HG03575 (cell line): Measurements from ENCODE around the gene GPR158.
"Not testable (repeated sequence)": the region's sequence is repeated elsewhere in the genome, so short reads cannot be mapped to it uniquely, and the experiment has no call there.

ENCODE experiments used
- ATAC-seq: cut with Tn5 transposase; IDR thresholded peaks from one replicate; pipeline ENCODE4 v1.9.1; 2021; ENCODE audit not compliant: unreplicated experiment, insufficient number of reproducible peaks, low FRiP score; ENCODE audit errors: extremely low read depth

The GPR158 gene

GRCh38 chr10:25382901-25383300 is 208.1 kb downstream of the GPR158 start:
- not testable (repeated sequence) for ATAC-seq

- ATAC-seq, result no peak
Measured at GRCh38 chr10:25383686-25384085, 208.9 kb downstream of the GPR158 start.

GRCh38 chr10:25384618-25385017 is 209.8 kb downstream of the GPR158 start:
- ATAC-seq, result no peak

- no peak for ATAC-seq
Measured at GRCh38 chr10:25388188-25388861, 213.5 kb downstream of the GPR158 start.

GRCh38 chr10:25388862-25389206 is 214.0 kb downstream of the GPR158 start:
- no peak for ATAC-seq

GRCh38 chr10:25390733-25391132 is 215.9 kb downstream of the GPR158 start:
- ATAC-seq, result no peak

GRCh38 chr10:25392132-25392531 is 217.3 kb downstream of the GPR158 start:
- ATAC-seq, result no peak

- ATAC-seq, result no peak
Measured at GRCh38 chr10:25393621-25394020, 218.8 kb downstream of the GPR158 start.

- ATAC-seq, result no peak
Measured at GRCh38 chr10:25398680-25399079, 223.9 kb downstream of the GPR158 start.

- ATAC-seq, result no peak
Measured at GRCh38 chr10:25405871-25406270, 231.1 kb downstream of the GPR158 start.

- ATAC-seq, result no peak
Measured at GRCh38 chr10:25417611-25418010, 242.8 kb downstream of the GPR158 start.

- ATAC-seq, result no peak
Measured at GRCh38 chr10:25425776-25426175, 251.0 kb downstream of the GPR158 start.

GRCh38 chr10:25436431-25436830 is 261.6 kb downstream of the GPR158 start:
- ATAC-seq, result no peak

GRCh38 chr10:25441270-25441669 is 266.5 kb downstream of the GPR158 start:
- ATAC-seq, result no peak

- ATAC-seq, result no peak
Measured at GRCh38 chr10:25444266-25444665, 269.5 kb downstream of the GPR158 start.

GRCh38 chr10:25451401-25451800 is 276.6 kb downstream of the GPR158 start:
- no peak for ATAC-seq

- ATAC-seq, result no peak
Measured at GRCh38 chr10:25453619-25454018, 278.8 kb downstream of the GPR158 start.

GRCh38 chr10:25455980-25456567 is 281.3 kb downstream of the GPR158 start:
- ATAC-seq, result no peak

GRCh38 chr10:25457552-25457951 is 282.8 kb downstream of the GPR158 start:
- ATAC-seq, result no peak

GRCh38 chr10:25465582-25466372 is 291.0 kb downstream of the GPR158 start:
- ATAC-seq, result no peak
